Esophagus mucosa (tissue), 1 donor: ENCODE results near the gene PON2. TPM values are rescaled to one million over a fixed set of nuclear protein-coding genes. Genes with fewer than 3 reads are reported as not detected.
"Not testable (repeated sequence)": the region's sequence is repeated elsewhere in the genome, so short reads cannot be mapped to it uniquely, and the experiment has no call there.

Experiments
- ATAC-seq: fragments of 200-7000 bp; cut with Tn5 transposase; one replicate; pipeline ENCODE4 v1.9.1; 2020
- total RNA-seq: library from RNA; stranded (reverse); gene quantifications from one replicate; pipeline ENCODE4 v1.2.4, GENCODE V29; 2023
- donor health status: DM: yes; HTN: yes; CAD: no.

PON2 gene
- total RNA-seq = 35.3 TPM

GRCh38 chr7:95434557-95435421 lies at the start of gene PON2:
Gene PON2 (minus strand): TSS chr7:95435028. CDS start chr7:95434951, 77 bp downstream.
- ATAC-seq = peak; percentile 96

- no peak for ATAC-seq
These were observed 47.6 kb upstream of the PON2 start for GRCh38 chr7:95482424-95482823.

DNA sequence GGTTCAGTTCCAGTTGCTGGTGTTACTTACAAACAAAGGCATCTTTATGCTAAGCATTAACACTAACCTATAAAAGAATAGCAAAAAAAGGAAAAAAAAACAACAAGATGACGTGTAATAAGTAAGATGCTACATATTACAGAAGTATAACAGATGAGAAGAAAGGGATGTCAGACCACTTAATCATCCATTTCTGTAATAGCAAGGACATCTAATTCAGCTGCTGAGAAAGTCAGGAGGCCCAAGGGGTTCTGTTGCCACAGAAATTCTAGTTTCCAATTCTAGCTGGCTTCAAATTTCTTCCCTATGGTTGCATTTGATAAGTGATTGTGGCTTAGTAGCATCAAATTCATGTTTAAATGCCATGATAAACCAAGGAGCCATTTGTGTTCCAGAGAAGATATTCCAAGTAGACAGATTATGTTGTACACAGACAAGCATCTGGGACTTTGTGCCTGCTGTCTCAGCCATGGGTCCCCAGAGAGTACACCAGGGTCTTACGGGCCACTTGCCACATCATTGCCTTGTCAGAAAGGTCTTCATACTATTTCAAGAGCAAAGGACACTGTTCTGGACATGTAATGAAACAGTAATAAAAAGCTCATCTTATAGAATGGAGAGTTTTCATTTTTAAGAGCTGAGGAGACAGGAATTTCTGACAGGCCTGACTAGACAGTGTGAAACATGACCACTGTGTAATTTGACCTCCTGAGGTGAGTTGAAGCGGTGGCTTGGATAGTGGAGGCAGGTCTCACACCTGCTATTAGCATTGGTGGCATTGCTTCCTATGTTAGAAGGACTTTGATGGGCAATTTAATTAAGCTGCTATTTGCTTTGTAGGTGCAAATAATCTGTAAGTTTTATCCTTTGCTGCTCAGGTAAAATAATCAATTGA lies 46.7 kb upstream of the PON2 start:
- ATAC-seq = no peak

DNA sequence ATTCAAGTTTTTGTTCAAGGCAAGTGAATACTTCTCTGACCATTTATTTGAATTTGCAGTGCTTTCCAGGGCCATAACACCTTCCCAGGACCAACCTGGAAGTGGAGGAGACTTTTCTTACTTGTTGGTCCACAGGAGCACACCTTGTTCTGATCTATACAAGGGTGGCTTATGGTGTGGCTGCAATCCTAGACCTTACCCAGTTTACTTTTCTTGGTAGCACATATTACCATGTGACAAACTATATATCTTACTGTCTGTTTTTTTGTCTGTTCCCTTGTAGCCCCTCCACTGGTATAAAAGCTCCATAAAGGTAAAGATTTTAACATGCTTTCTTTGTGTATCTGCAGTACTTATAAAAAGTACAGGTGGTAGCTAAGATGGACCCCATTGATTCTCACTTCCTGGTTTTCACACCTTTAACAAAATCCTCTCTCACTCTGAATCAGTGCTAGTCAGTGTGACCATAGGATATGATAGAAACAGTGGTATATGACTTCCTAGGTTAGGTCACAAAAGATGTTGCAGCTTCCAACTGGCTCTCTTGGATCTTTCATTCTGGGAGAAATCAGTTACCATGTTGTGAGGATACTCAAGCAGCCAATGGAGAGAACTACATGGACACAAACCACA lies 45.3 kb upstream of the PON2 start:
- ATAC-seq = no peak

- peak; percentile 32 for ATAC-seq
These were observed 43.6 kb upstream of the PON2 start for GRCh38 chr7:95478272-95479037.

DNA sequence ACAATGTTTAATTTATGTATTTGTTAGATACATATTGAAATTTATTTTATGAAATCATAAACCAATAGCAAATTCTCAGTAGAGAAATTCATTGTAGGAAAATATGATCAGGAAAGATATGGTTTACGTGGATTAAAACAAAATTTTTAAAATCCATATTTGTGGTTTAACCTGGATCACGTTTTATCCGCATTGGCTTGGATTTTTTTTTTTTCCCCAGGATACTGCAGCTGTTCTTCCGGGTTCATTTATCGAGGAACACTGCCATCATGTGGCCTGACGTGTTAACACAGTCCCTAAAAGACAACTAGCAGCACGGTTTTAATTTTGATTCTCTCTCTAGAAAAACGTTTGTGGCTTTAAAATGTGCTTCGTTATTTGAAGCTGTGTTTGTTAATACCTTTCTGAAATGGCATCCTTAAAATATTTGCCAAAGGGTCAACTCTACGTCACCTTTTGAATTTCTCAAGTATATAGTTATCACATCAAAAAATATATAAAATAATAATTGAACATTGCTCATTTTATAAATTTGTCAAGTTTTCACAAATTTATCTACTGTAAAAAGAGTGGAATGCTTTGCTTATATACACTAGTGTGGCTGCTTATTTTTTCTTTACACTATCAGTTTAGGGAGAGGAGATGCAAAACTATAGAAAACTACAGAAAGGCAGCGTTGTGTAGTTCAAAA lies 42.2 kb upstream of the PON2 start:
- peak; percentile 69 for ATAC-seq

DNA sequence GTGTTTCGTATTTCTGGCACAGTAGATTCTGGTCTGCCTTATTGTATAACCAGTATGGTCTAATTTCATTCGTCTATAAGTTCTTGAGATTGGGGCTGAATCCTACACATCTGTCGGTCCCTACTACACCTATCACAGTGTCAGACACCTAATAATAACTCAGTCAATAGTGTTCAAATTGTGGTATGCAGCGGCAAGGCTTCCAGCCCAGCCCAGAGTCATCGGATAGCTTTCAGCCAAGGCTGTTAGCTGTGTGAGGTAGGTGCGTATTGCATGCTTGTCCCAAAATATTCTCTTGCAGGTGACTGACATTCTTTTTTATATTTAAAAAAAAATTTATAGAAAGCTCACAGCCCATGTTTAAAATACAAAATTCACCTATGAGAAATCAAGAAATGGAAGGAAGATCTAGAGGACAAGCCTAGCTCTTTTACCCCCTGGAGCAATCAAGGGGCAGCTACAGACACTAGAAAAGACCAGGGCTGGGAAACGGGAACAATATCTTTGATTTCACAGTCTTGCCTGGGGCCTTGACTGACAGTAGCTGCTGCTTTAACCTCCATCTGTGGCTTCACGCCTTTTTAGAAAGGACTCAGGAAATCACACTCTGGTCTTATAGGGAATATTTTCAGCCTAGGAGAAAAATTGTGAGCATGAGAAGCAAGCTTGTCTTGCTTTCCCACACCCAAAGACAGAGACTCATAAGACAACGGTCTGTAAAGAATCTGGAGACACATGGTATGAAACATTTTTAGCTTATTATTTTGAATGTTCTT lies 41.4 kb upstream of the PON2 start:
- no peak for ATAC-seq

- no peak for ATAC-seq
These were observed 38.6 kb upstream of the PON2 start for GRCh38 chr7:95473276-95473985.

DNA sequence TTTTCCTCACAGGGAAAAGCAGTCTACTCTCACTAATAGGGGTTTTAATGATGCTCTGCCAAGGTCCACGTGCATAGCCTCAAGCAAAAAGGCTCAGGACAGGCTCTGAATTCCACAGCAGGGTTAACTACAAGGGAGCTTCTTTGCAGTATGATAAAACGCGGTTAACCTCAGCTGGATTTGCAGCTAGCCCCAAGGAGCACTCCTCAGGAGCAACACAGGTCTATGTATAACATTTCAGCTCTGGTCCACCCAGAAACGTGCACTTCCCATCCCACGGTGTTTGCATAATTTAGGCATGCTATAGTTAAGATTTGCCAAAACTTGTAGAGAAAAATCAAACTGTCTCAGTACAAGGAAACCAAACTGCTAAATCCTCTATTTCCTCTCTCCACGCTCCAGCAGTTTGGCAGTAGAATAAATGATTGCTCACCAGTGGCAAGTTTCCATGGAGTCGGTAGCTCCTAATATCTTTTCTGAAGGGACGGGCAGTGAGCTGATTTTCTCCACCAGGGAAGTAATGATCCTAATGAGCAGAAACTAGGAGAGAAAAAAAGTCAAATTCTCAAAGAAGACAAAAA lies 37.8 kb upstream of the PON2 start:
- ATAC-seq = peak; percentile 82

DNA sequence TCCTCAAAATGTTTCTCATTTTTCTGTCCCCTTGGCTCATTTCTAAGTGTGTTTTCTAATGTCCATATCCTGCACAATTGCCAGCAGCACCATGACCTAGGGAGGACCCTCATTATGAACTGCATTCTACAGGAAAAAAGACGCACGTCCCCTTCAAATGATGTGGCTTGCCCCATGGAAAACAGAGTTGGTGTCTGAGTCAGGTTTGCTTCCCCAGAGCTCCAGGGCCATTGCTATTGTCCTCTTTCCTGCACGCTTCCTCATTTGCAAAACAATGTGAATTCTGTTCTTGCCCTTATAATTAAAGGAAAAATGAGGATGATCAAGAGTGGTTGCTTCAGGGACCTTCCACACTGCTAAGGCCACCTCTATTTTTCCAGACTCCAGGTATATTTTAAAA lies 36.2 kb upstream of the PON2 start:
- ATAC-seq = no peak

GRCh38 chr7:95470452-95470851 lies 35.6 kb upstream of the PON2 start:
- ATAC-seq = no peak

- ATAC-seq = no peak
These were observed 35.0 kb upstream of the PON2 start for GRCh38 chr7:95469848-95470247.

- ATAC-seq = no peak
These were observed 34.4 kb upstream of the PON2 start for GRCh38 chr7:95469187-95469586.

- no peak for ATAC-seq
These were observed 33.2 kb upstream of the PON2 start for GRCh38 chr7:95467912-95468607.

- not testable (repeated sequence) for ATAC-seq
These were observed 25.8 kb upstream of the PON2 start for GRCh38 chr7:95460653-95461052.

GRCh38 chr7:95457947-95458346 lies 23.1 kb upstream of the PON2 start:
- no peak for ATAC-seq

GRCh38 chr7:95454438-95455045 lies 19.7 kb upstream of the PON2 start:
- ATAC-seq = no peak

DNA sequence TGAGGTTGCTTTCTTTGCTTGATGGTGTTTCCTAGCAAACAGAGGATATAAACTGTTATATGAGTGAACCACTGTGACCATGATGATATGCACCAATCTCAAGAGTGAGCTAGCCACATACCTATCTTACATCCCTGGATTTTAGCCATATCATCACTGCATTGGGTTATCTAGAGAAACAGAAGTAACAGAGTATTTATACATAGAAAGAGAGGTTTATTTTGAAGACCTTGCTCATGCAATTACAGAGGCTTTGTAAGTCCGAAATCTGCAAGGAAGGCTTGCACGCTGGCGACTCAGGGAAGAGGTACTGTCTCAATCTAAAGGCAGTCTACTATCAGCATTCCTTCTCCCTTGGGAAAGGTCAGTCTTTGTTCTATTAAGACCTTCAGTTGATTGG lies 11.8 kb upstream of the PON2 start:
- no peak for ATAC-seq

GRCh38 chr7:95444796-95445195 lies 10.0 kb upstream of the PON2 start:
- ATAC-seq = no peak
